Heart left ventricle (tissue), 16 donors: ENCODE results near the gene RBKS. TPM values are rescaled to one million over a fixed set of nuclear protein-coding genes. Genes with fewer than 3 reads are reported as not detected.

Source experiments
- ATAC-seq, 4 donors: fragments of 200-7000 bp; cut with Tn5 transposase; one replicate each; pipeline ENCODE4 v1.9.1; 2020 to 2022; ENCODE audit warnings: moderate library complexity in 4 of 4, mild to moderate bottlenecking in 3 of 4, moderate number of reproducible peaks in 1 of 4
- DNase-seq, 5 donors: peaks; one replicate each; pipeline ENCODE4 v3.0.0-alpha.2; 2020
- H3K27ac ChIP-seq, 12 donors: fragments of 200-600 bp; sonication (generic) in 4 of 12; one replicate each; pipeline versions ENCODE4 v1.5.0 to v1.8.0; 2016 to 2022; ENCODE audit warnings: mild to moderate bottlenecking in 2 of 12
- H3K27me3 ChIP-seq, 9 donors: fragments of 200-600 bp; sonication (generic) in 2 of 9; one replicate each; pipeline versions ENCODE4 v1.5.1 to v1.8.0; 2016 to 2022; ENCODE audit warnings: mild to moderate bottlenecking in 3 of 9
- H3K36me3 ChIP-seq, 9 donors: fragments of 200-600 bp; sonication (generic) in 2 of 9; one replicate each; pipeline versions ENCODE4 v1.5.0 to v1.8.0; 2018 to 2022; ENCODE audit warnings: mild to moderate bottlenecking in 2 of 9
- H3K4me1 ChIP-seq, 12 donors: fragments of 200-600 bp; sonication (generic) in 4 of 12; one replicate each; pipeline versions ENCODE4 v1.5.0 to v1.8.0; 2016 to 2022; ENCODE audit warnings: mild to moderate bottlenecking in 3 of 12
- H3K4me3 ChIP-seq, 12 donors: fragments of 200-600 bp; sonication (generic) in 4 of 12; one replicate each; pipeline versions ENCODE4 v1.5.0 to v1.8.0; 2017 to 2022; ENCODE audit warnings: mild to moderate bottlenecking in 9 of 12, moderate library complexity in 4 of 12
- H3K9me3 ChIP-seq, 12 donors: fragments of 200-600 bp; sonication (generic) in 4 of 12; one replicate each; pipeline versions ENCODE4 v1.5.0 to v1.8.0; 2016 to 2022; ENCODE audit warnings: mild to moderate bottlenecking in 1 of 12
- CTCF ChIP-seq, 12 donors: fragments of 200-600 bp; sonication (generic) in 4 of 12; IDR thresholded peaks; one replicate each; pipeline versions ENCODE4 v1.5.0 to v1.8.0; 2018 to 2022; ENCODE audit warnings: antibody characterized with exemption in 12 of 12, mild to moderate bottlenecking in 5 of 12
- POLR2A ChIP-seq, 2 donors: fragments of 450-650 bp; IDR thresholded peaks; one replicate each; pipeline ENCODE4 v1.6.1; 2017; ENCODE audit warnings: antibody characterized with exemption in 2 of 2, mild to moderate bottlenecking in 2 of 2, moderate library complexity in 2 of 2
- WGBS, 4 donors: extraction: QIAGEN DNeasy Blood & Tissue Kit in 2 of 4; methylation state at CpG; one replicate each; pipeline versions ENCODE4 v1.1.5 to v1.1.7; 2013 to 2018; 5-methylcytosine and 5-hydroxymethylcytosine counted together
- intact Hi-C, 10 donors: fragments of 100-400 bp; cut with DNase I; formaldehyde crosslinking; loops; one replicate each; pipeline versions ENCODE4 v1.11.1 to v1.14.2; 2022
- polyA plus RNA-seq, 2 donors: library from polyadenylated mRNA; stranded (reverse); fragments of 200-250 nt; gene quantifications; one replicate each; pipeline ENCODE4 v1.2.3, GENCODE V29; 2013
- total RNA-seq, 9 donors: library from RNA; depleted of rRNA in 2 of 9; stranded (reverse); fragments of >200 nt in 2 of 9; fragmentation: NEBNext Ultra II Directional in 3 of 9; extraction: Animal tissue kit (Norgen Biotek cat#: 25700) in 3 of 9; gene quantifications; one replicate each; pipeline versions ENCODE4 v1.1.0 to v1.2.4, GENCODE V29; 2016 to 2023
- donor health status: ischemic (EF 13 %, LVEDD 7.1; RV severe dilation, severe dysfunction).
- donor health status: healthy with polysubstance abuse.
- donor health status: DM: no; HTN: yes; CAD: no.
- donor health status: DM: no; HTN: no; CAD: no.
- donor health status: ischemic (EF 25% LVEDD 6.9; RV normal size, moderate dysfunction).
- donor health status: ischemic (EF 25% LVEDD 5.7; RV mildly dilated, moderate dysfunction).
- donor health status: healthy.
- donor health status: DM: yes; HTN: yes; CAD: no.
- donor health status: ischemic (EF 35%, LVEDD 5.7; RV mildly dilated, moderate dysfunction).
- donor health status: nonischemic (EF 11% LVEDD 7.7; RV severe dilation, severe dysfunction).
- donor health status: DM: yes; HTN: yes; CAD: no.
- donor health status: PGD.
- donor health status: ischemic (EF 29% LVEDD 5.4; RV normal size, mild dysfunction).
- donor health status: nonischemic (EF 23%, LVEDD 6.1; RV moderate dilation, normal function).

Gene RBKS
- total and polyA plus RNA-seq, 11 donors, result 1.3 to 6.0 (median 4.0) TPM

GRCh38 chr2:27756544-27757498 lies 133.4 kb downstream of the RBKS start:
- no peaks in the 10 kb centered on the region for H3K27me3 ChIP-seq
- H3K27ac ChIP-seq, result peak overlapping the region in 5 of 12 donors; percentile 43 to 82 (median 64)
- DNase-seq, result peak in 4 of 5 donors; percentile 46 to 69 (median 58)
- no peaks in the 10 kb centered on the region for H3K9me3 ChIP-seq
- TF ChIP-seq POLR2A (IDR thresholded peaks at IDR 0.05), result no peak
- TF ChIP-seq CTCF (IDR thresholded peaks at IDR 0.05), result no peak
- intact Hi-C loops, result loop anchor here in 5 of 10 donors (5.0 to 10.0 kb wide), 3 partner anchors 638 to 698 kb away; partner anchors contain the start of gene FOSL2 (in 2 of the 5)
- H3K4me3 ChIP-seq, result no peak overlapping the region
- no peaks in the 10 kb centered on the region for H3K36me3 ChIP-seq
- peak; percentile 57 to 88 (median 81) for ATAC-seq
- WGBS, 4 donors, result 67 to 79% (median 75%) methylated on average over 8 of the region's 8 CpGs
- H3K4me1 ChIP-seq, result peaks cover 0 to 32% (median 3%) of the 10 kb centered on the region in 12 donors

- Histone ChIP-seq H3K4me1 (peaks cover 0 to 32% (median 3%) of the 10 kb centered on the region in 12 donors), H3K9me3 (no peaks in the 10 kb centered on the region), H3K27ac (peak overlapping the region in 3 of 12 donors; percentile 64 to 82 (median 67)), H3K27me3 (no peaks in the 10 kb centered on the region), H3K36me3 (no peaks in the 10 kb centered on the region), H3K4me3 (no peak overlapping the region)
- intact Hi-C loops, result loop anchor here in 5 of 10 donors (5.0 to 10.0 kb wide), 3 partner anchors 639 to 699 kb away; partner anchors contain the start of gene FOSL2 (in 2 of the 5)
- WGBS, 4 donors, result 78 to 94% (median 90%) methylated on average over 2 to 3 of the region's 3 CpGs
- TF ChIP-seq CTCF (IDR thresholded peaks at IDR 0.05) (no peak), POLR2A (IDR thresholded peaks at IDR 0.05) (no peak)
- ATAC-seq (no peak), DNase-seq (no peak)
These were observed 134.1 kb downstream of the RBKS start for GRCh38 chr2:27756091-27756490.

GRCh38 chr2:27754831-27755230 lies 135.4 kb downstream of the RBKS start:
- H3K4me1 ChIP-seq, result peaks cover 0 to 32% (median 3%) of the 10 kb centered on the region in 12 donors
- no peak for DNase-seq
- ATAC-seq, result no peak
- no peak overlapping the region for H3K4me3 ChIP-seq
- no peaks in the 10 kb centered on the region for H3K36me3 ChIP-seq
- no peaks in the 10 kb centered on the region for H3K9me3 ChIP-seq
- intact Hi-C loops, result loop anchor here in 9 of 10 donors (1.0 to 10.0 kb wide), 7 partner anchors 67 to 700 kb away; partner anchors contain the start of gene FOSL2 (in 2 of the 9)
- TF ChIP-seq CTCF (IDR thresholded peaks at IDR 0.05) (no peak), POLR2A (IDR thresholded peaks at IDR 0.05) (no peak)
- H3K27ac ChIP-seq, result no peak overlapping the region
- WGBS, 4 donors, result 91 to 97% (median 94%) methylated on average over 5 of the region's 5 CpGs
- H3K27me3 ChIP-seq, result no peaks in the 10 kb centered on the region

GRCh38 chr2:27754138-27754588 lies 136.0 kb downstream of the RBKS start:
- Histone ChIP-seq H3K27me3 (no peaks in the 10 kb centered on the region), H3K27ac (no peak overlapping the region), H3K36me3 (no peaks in the 10 kb centered on the region), H3K4me1 (peaks cover 0 to 32% (median 3%) of the 10 kb centered on the region in 12 donors), H3K4me3 (no peak overlapping the region), H3K9me3 (peaks cover 0 to 5% (median 0%) of the 10 kb centered on the region in 12 donors)
- TF ChIP-seq POLR2A (IDR thresholded peaks at IDR 0.05), result no peak
- peak; percentile 73 to 90 (median 81) for TF ChIP-seq CTCF (IDR thresholded peaks at IDR 0.05)
- 18 to 39% (median 30%) methylated on average over 4 of the region's 4 CpGs for WGBS, 4 donors
- ATAC-seq (peak; percentile 69 to 86 (median 84)), DNase-seq (peak; percentile 75 to 91 (median 82))
- intact Hi-C loops, result loop anchor here in 8 of 10 donors (1.0 to 10.0 kb wide), 7 partner anchors 68 to 701 kb away; partner anchors contain the start of gene FOSL2 (in 2 of the 8)
